D721Med (cell line): ENCODE results near the gene ASIC1.
A peak's percentile ranks its signal among the peaks of the same experiment; 100 is the strongest.

Source experiments
- DNase-seq: peaks from one replicate; pipeline ENCODE4 v3.0.0; 2011; ENCODE audit warnings: low spot score; ENCODE audit not compliant: insufficient read length
- FAIRE-seq: peaks from 2 replicates; lab custom pipeline; 2011; peaks lifted over from hg19 to GRCh38; lab: Jason Lieb, UNC
- CTCF ChIP-seq: IDR thresholded peaks from 2 replicates; pipeline ENCODE4 v1.5.1; 2012; ENCODE audit warnings: mild to moderate bottlenecking, control low read depth; ENCODE audit not compliant: insufficient read depth; ENCODE audit errors: missing control alignments

The ASIC1 gene

GRCh38 chr12:50055831-50056638 is 1.4 kb upstream of the ASIC1 start:
- peak; percentile 70 for TF ChIP-seq CTCF
- DNase-seq (no peak), FAIRE-seq (no peak)

GRCh38 chr12:50056639-50056976 is 788 bp upstream of the ASIC1 start:
- no peak for FAIRE-seq
- no peak for DNase-seq
- no peak for TF ChIP-seq CTCF

GRCh38 chr12:50057896-50058670 is 687 bp downstream of the ASIC1 start:
- TF ChIP-seq CTCF: no peak

GRCh38 chr12:50058743-50059312 is 1.4 kb downstream of the ASIC1 start:
- FAIRE-seq (no peak), DNase-seq (no peak)
- no peak for TF ChIP-seq CTCF

More at GRCh38 chr12:50057896-50058670, 687 bp downstream of the ASIC1 start:
- no peak for FAIRE-seq
- DNase-seq: no peak

- DNase-seq: no peak
- TF ChIP-seq CTCF: no peak
- no peak for FAIRE-seq
These were observed 2.2 kb downstream of the ASIC1 start for GRCh38 chr12:50059440-50060119.

- DNase-seq (no peak), FAIRE-seq (no peak)
- no peak for TF ChIP-seq CTCF
These were observed 2.7 kb downstream of the ASIC1 start for GRCh38 chr12:50060120-50060468.
